ENCODE data around the gene TSPAN18. TPM values are rescaled to one million over a fixed set of nuclear protein-coding genes. Genes with fewer than 3 reads are reported as not detected.

Gene TSPAN18
- polyA plus RNA-seq, 1 of the 3 experiments (the other 2 are of a cell fraction) = 0.72 TPM

GRCh38 chr11:44952082-44952481 is 225.3 kb downstream of the TSPAN18 start:
- WGBS (ENCODE audit: low lambda C conversion rate) = 44% methylated on average over 2 of the region's 2 CpGs
- Histone ChIP-seq H3F3A (replicated peaks; ENCODE audit: insufficient read depth) (peaks cover 6% of the 10 kb centered on the region), H3K9ac (no peak overlapping the region), H3K9me2 (no peaks in the 10 kb centered on the region), H3K27ac (ENCODE audit: low read depth in 2 of 2, low read length in 1 of 2) (no peak overlapping the region), H3K4me2 (no peak overlapping the region), H3K27me3 (ENCODE audit: insufficient read depth) (no peaks in the 10 kb centered on the region), H3K79me2 (ENCODE audit: insufficient read depth) (no peaks in the 10 kb centered on the region), H4K20me1 (ENCODE audit: insufficient read depth) (peaks cover 18% of the 10 kb centered on the region), H3K36me3 (replicated peaks in 1 of 2; ENCODE audit: control insufficient read depth in 1 of 2, insufficient read depth in 2 of 2, low read length in 1 of 2) (no peaks in the 10 kb centered on the region), H3K9me3 (no peaks in the 10 kb centered on the region), H3K4me1 (ENCODE audit: control insufficient read depth in 1 of 2, insufficient read depth in 2 of 2, low read depth in 1 of 2, low read length in 1 of 2) (peaks cover 4% of the 10 kb centered on the region in 2 experiments; a peak in 2 of 4 replicates), H2AFZ (ENCODE audit: low read depth) (no peak overlapping the region), H3K4me3 (ENCODE audit: low read depth in 2 of 2, low read length in 1 of 2) (no peak overlapping the region)
- no peak for DNase-seq
- POLR2A ChIA-PET = no interaction called here
- no peak for TF ChIP-seq TEAD4 (IDR thresholded peaks at IDR 0.05; ENCODE audit: borderline replicate concordance, insufficient read depth)
- TF ChIP-seq REST (IDR thresholded peaks at IDR 0.05; ENCODE audit: low read depth, low read length) = no peak
- TF ChIP-seq ZBTB33 (IDR thresholded peaks at IDR 0.05; ENCODE audit: borderline replicate concordance, low read depth) = no peak
- TF ChIP-seq CTCF (IDR thresholded peaks at IDR 0.05) = no peak
- CTCF ChIA-PET = interaction anchor here (1.0 to 2.2 kb wide), 5 partner anchors 12 to 153 kb away, joined by 4 to 8 read pairs (median 5); no protein-coding TSS in a partner anchor

- H3K27me3 ChIP-seq (ENCODE audit: insufficient read depth) = no peaks in the 10 kb centered on the region
- H3K79me2 ChIP-seq (ENCODE audit: insufficient read depth) = no peaks in the 10 kb centered on the region
- no peak overlapping the region for H3K4me2 ChIP-seq
- no peak overlapping the region for H3K4me3 ChIP-seq (ENCODE audit: low read depth in 2 of 2, low read length in 1 of 2)
- TF ChIP-seq SIN3A (IDR thresholded peaks at IDR 0.05; ENCODE audit: borderline replicate concordance, low read depth, low read length) = no peak
- peaks cover 12% of the 10 kb centered on the region for H4K20me1 ChIP-seq (ENCODE audit: insufficient read depth)
- peaks cover 6% of the 10 kb centered on the region for H3F3A ChIP-seq (replicated peaks; ENCODE audit: insufficient read depth)
- no peak overlapping the region for H3K9ac ChIP-seq
- no peaks in the 10 kb centered on the region for H3K36me3 ChIP-seq (replicated peaks in 1 of 2; ENCODE audit: control insufficient read depth in 1 of 2, insufficient read depth in 2 of 2, low read length in 1 of 2)
- no peaks in the 10 kb centered on the region for H3K9me2 ChIP-seq
- WGBS (ENCODE audit: low lambda C conversion rate) = 69% methylated on average over 2 of the region's 3 CpGs
- DNase-seq = no peak
- no peak overlapping the region for H3K27ac ChIP-seq (ENCODE audit: low read depth in 2 of 2, low read length in 1 of 2)
- H3K4me1 ChIP-seq (ENCODE audit: control insufficient read depth in 1 of 2, insufficient read depth in 2 of 2, low read depth in 1 of 2, low read length in 1 of 2) = peaks cover 4% of the 10 kb centered on the region in 2 experiments; a peak in 2 of 4 replicates
- no peaks in the 10 kb centered on the region for H3K9me3 ChIP-seq
- ChIA-PET CTCF (interaction anchor here (1.0 to 2.2 kb wide), 6 partner anchors 12 to 152 kb away, joined by 4 to 8 read pairs (median 6); no protein-coding TSS in a partner anchor), POLR2A (no interaction called here)
- H2AFZ ChIP-seq (ENCODE audit: low read depth) = no peak overlapping the region
These were observed 225.9 kb downstream of the TSPAN18 start for GRCh38 chr11:44952500-44953260.
